B cell (primary cell): ENCODE data around the gene TUBA3C. TPM values are rescaled to one million over a fixed set of nuclear protein-coding genes. Genes with fewer than 3 reads are reported as not detected.
"Not testable (repeated sequence)": the region's sequence is repeated elsewhere in the genome, so short reads cannot be mapped to it uniquely, and the experiment has no call there.

Experiments used
- ATAC-seq: fragments of 200-7000 bp; cut with Tn5 transposase; one replicate; pipeline ENCODE4 v1.10.0; 2021; ENCODE audit warnings: low read depth, mild to moderate bottlenecking, moderate number of reproducible peaks, moderate library complexity
- CTCF ChIA-PET: fragments of 350-600 bp; sonication (Branson Sonifier 250); formaldehyde crosslinking; loops from one replicate; lab custom pipeline; 2021; ENCODE audit warnings: antibody characterized with exemption, inconsistent platforms; lab: Charles Lee
- POLR2A ChIA-PET: fragments of 350-600 bp; sonication (Branson Sonifier 250); formaldehyde crosslinking; loops from one replicate; lab custom pipeline; 2021; ENCODE audit warnings: antibody characterized with exemption; lab: Charles Lee
- DNase-seq: peaks from one replicate; pipeline ENCODE4 v3.0.0; 2013
- H2AFZ ChIP-seq: 2 replicates; pipeline ENCODE4 v1.6.1; 2012; ENCODE audit warnings: mild to moderate bottlenecking, low read depth, low read length; ENCODE audit not compliant: insufficient read depth, poor library complexity, severe bottlenecking
- H3K27ac ChIP-seq, 2 donors: 1 replicate in 1 of 2; 2 replicates in 1 of 2; pipeline ENCODE4 v1.5.1; 2012 to 2013; ENCODE audit warnings: low read length in 2 of 2, mild to moderate bottlenecking in 2 of 2, moderate library complexity in 1 of 2
- H3K27me3 ChIP-seq, 4 experiments: fragments of 200-600 bp in 1 of 4; sonication (generic) in 1 of 4; replicated peaks in 1 of 4; 1 replicate in 2 of 4; 2 replicates in 2 of 4; pipeline versions ENCODE4 v1.6.1 to v1.7.0; 2013 to 2016; ENCODE audit warnings: low read length in 3 of 4, mild to moderate bottlenecking in 2 of 4, mixed read lengths in 1 of 4, moderate library complexity in 1 of 4; ENCODE audit not compliant: insufficient read depth in 4 of 4, control insufficient read depth in 3 of 4; ENCODE audit errors: control extremely low read depth in 1 of 4
- H3K36me3 ChIP-seq, 2 experiments: replicated peaks in 1 of 2; 1 replicate in 1 of 2; 2 replicates in 1 of 2; pipeline versions ENCODE4 v1.6.1 to v1.7.1; 2013; ENCODE audit warnings: low read length in 1 of 2; ENCODE audit not compliant: insufficient read depth in 2 of 2, control insufficient read depth in 1 of 2; ENCODE audit errors: control extremely low read depth in 1 of 2, extremely low read depth in 1 of 2
- H3K4me1 ChIP-seq, 2 donors: fragments of 200-600 bp in 1 of 2; sonication (generic) in 1 of 2; 1 replicate in 1 of 2; 2 replicates in 1 of 2; pipeline versions ENCODE4 v1.5.1 to v1.6.1; 2013 to 2017; ENCODE audit warnings: low read length in 2 of 2; ENCODE audit not compliant: control insufficient read depth in 2 of 2, insufficient read depth in 2 of 2
- H3K4me2 ChIP-seq: replicated peaks from 2 replicates; pipeline ENCODE3; 2012; ENCODE audit warnings: mild to moderate bottlenecking, low read depth, low read length; ENCODE audit not compliant: poor library complexity, severe bottlenecking
- H3K4me3 ChIP-seq, 5 experiments: fragments of 200-600 bp in 1 of 5; sonication (generic) in 1 of 5; 1 replicate in 3 of 5; 2 replicates in 2 of 5; pipeline versions ENCODE4 v1.5.1 to v1.7.0; 2011 to 2016; ENCODE audit warnings: low read length in 4 of 5, mild to moderate bottlenecking in 4 of 5, low read depth in 2 of 5, control low read depth in 1 of 5, moderate library complexity in 1 of 5; ENCODE audit not compliant: insufficient read depth in 1 of 5; ENCODE audit errors: control extremely low read depth in 1 of 5, extremely low read depth in 1 of 5
- H3K79me2 ChIP-seq: fragments of 200-600 bp; sonication (generic); one replicate; pipeline ENCODE4 v1.6.0; 2016; ENCODE audit warnings: low read length; ENCODE audit not compliant: control insufficient read depth, insufficient read depth
- H3K9ac ChIP-seq: fragments of 200-600 bp; sonication (generic); 2 replicates; pipeline ENCODE4 v1.6.1; 2017; ENCODE audit warnings: mild to moderate bottlenecking, low read length, moderate library complexity
- H3K9me3 ChIP-seq, 3 donors: one replicate each; pipeline versions ENCODE4 v1.6.1 to v1.7.1; 2013; ENCODE audit warnings: low read length in 2 of 3; ENCODE audit not compliant: control insufficient read depth in 2 of 3, insufficient read depth in 1 of 3; ENCODE audit errors: control extremely low read depth in 1 of 3
- H4K20me1 ChIP-seq: 2 replicates; pipeline ENCODE4 v1.6.0; 2012; ENCODE audit warnings: mild to moderate bottlenecking, low read length; ENCODE audit not compliant: insufficient read depth, control insufficient read depth, poor library complexity, severe bottlenecking
- H3K27ac Mint-ChIP-seq: one replicate; pipeline ENCODE4 v1.8.0; 2021; ENCODE audit warnings: mixed read lengths
- H3K27me3 Mint-ChIP-seq: one replicate; pipeline ENCODE4 v1.8.0; 2021; ENCODE audit warnings: mixed read lengths
- H3K4me1 Mint-ChIP-seq: one replicate; pipeline ENCODE4 v1.8.0; 2021; ENCODE audit warnings: mixed read lengths
- H3K4me3 Mint-ChIP-seq: one replicate; pipeline ENCODE4 v1.8.0; 2021; ENCODE audit warnings: mixed read lengths
- H3K9me3 Mint-ChIP-seq: one replicate; pipeline ENCODE4 v1.8.0; 2022; ENCODE audit warnings: mixed read lengths; ENCODE audit not compliant: insufficient read depth
- WGBS: methylation state at CpG from one replicate; pipeline ENCODE4 v1.1.5; 2013; ENCODE audit warnings: missing lambda C conversion rate; ENCODE audit not compliant: insufficient coverage; 5-methylcytosine and 5-hydroxymethylcytosine counted together
- intact Hi-C: fragments of 100-400 bp; cut with micrococcal nuclease; formaldehyde crosslinking; loops from one replicate; pipeline ENCODE4 v1.10.0; 2022
- polyA plus RNA-seq: library from polyadenylated mRNA; depleted of rRNA; stranded (reverse); fragments of >200 nt; gene quantifications from 2 replicates; pipeline ENCODE4 v1.2.3, GENCODE V29; 2012
- total RNA-seq, 2 donors: library from RNA; stranded (reverse); fragments of 120-200 nt in 1 of 2; gene quantifications; 1 replicate in 1 of 2; 2 replicates in 1 of 2; pipeline versions ENCODE4 v1.2.3 to v1.2.4, GENCODE V29; 2013 to 2022

Gene TUBA3C
- total and polyA plus RNA-seq, 2 donors (not counting 1 experiment from before 2014, with no cell fraction given), result not detected

DNA sequence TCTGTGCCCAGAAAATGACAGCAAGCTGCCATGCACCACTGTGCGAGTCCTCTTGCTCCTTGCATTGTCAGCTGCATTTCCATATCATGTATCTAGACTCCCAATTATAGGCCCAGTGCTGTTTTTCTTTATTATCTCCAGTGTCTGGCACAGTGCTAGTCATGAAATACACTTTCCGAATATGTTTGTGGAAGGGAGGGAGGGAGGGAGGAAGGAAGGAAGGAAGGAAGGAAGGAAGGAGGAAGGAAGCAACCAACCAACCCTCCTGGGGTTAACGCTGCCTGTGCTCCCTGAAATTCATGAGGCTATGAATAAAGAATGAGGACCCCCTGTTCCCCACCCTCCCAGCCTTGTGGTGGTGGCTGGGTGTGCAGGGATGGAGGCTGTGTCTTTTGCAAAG lies 8.3 kb upstream of the TUBA3C start:
- H3K27ac Mint-ChIP-seq, H3K27me3 Mint-ChIP-seq, H3K27ac ChIP-seq, H3K4me1 ChIP-seq, H2AFZ ChIP-seq, H3K79me2 ChIP-seq, H3K4me3 Mint-ChIP-seq, H3K9me3 ChIP-seq, H4K20me1 ChIP-seq, DNase-seq, POLR2A ChIA-PET, H3K36me3 ChIP-seq, H3K9me3 Mint-ChIP-seq, H3K27me3 ChIP-seq, H3K4me1 Mint-ChIP-seq, CTCF ChIA-PET, intact Hi-C loops, H3K4me3 ChIP-seq, ATAC-seq, H3K9ac ChIP-seq, H3K4me2 ChIP-seq: not testable (repeated sequence)
- WGBS, result 100% methylated on average over 1 of the region's 3 CpGs

DNA sequence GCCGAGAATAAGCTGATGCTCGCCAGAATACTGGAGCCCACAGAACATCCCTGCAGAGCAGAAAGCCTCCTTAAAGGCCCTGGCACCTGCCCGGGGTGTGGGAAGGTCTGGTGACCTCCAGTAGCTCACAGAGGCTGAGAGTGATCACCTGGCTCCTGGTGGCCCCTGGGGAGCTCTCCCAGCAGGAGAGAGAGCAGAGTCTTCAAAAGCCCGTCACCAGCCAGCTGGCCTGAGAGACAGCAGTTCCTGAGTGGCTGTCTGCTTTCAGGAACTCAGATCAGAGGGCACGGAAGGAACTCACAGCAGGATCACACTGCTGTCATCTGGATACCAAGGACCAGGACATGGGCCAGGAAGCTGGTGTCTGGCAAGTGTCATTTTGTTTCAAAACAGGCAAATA lies 7.7 kb upstream of the TUBA3C start:
- not testable (repeated sequence) for H3K4me2 ChIP-seq, H3K9me3 Mint-ChIP-seq
- WGBS, result 74% methylated on average over 3 of the region's 5 CpGs

More for the DNA sequence above, 7.7 kb upstream of the TUBA3C start:
- H3K27ac Mint-ChIP-seq, H3K9ac ChIP-seq, ATAC-seq, H3K27me3 Mint-ChIP-seq, H3K4me3 ChIP-seq, H3K9me3 ChIP-seq, H3K4me1 Mint-ChIP-seq, intact Hi-C loops, H3K4me3 Mint-ChIP-seq, H3K4me1 ChIP-seq, CTCF ChIA-PET, H2AFZ ChIP-seq, POLR2A ChIA-PET, H3K79me2 ChIP-seq, H4K20me1 ChIP-seq, DNase-seq, H3K36me3 ChIP-seq, H3K27ac ChIP-seq, H3K27me3 ChIP-seq: not testable (repeated sequence)
